HG03521 (cell line): ENCODE measurements around the gene HDAC10.

Source experiments
- ATAC-seq: cut with Tn5 transposase; IDR thresholded peaks from one replicate; pipeline ENCODE4 v1.9.1; 2021; ENCODE audit warnings: mild to moderate bottlenecking, moderate library complexity; ENCODE audit not compliant: unreplicated experiment

Gene HDAC10

GRCh38 chr22:50243685-50244419, 7.2 kb downstream of the HDAC10 start:
- ATAC-seq: no peak

GRCh38 chr22:50242406-50242949, 8.6 kb downstream of the HDAC10 start:
- no peak for ATAC-seq

GRCh38 chr22:50238755-50239154, 12.3 kb downstream of the HDAC10 start:
- no peak for ATAC-seq

GRCh38 chr22:50236731-50237409, 14.2 kb downstream of the HDAC10 start:
- no peak for ATAC-seq

GRCh38 chr22:50233223-50233622, 17.8 kb downstream of the HDAC10 start:
- no peak for ATAC-seq

GRCh38 chr22:50232481-50233151, 18.4 kb downstream of the HDAC10 start:
- ATAC-seq: no peak

- ATAC-seq: no peak
These were observed 21.7 kb downstream of the HDAC10 start for GRCh38 chr22:50229370-50229769.

GRCh38 chr22:50228366-50228765, 22.7 kb downstream of the HDAC10 start:
- ATAC-seq: no peak

- no peak for ATAC-seq
These were observed 23.4 kb downstream of the HDAC10 start for GRCh38 chr22:50227579-50228215.

- ATAC-seq: no peak
These were observed 24.2 kb downstream of the HDAC10 start for GRCh38 chr22:50226875-50227165.

- no peak for ATAC-seq
These were observed 24.8 kb downstream of the HDAC10 start for GRCh38 chr22:50226063-50226874.

GRCh38 chr22:50225200-50225969, 25.7 kb downstream of the HDAC10 start:
- ATAC-seq: no peak

GRCh38 chr22:50224071-50224470, 27.0 kb downstream of the HDAC10 start:
- ATAC-seq: no peak

GRCh38 chr22:50222508-50222907, 28.6 kb downstream of the HDAC10 start:
- ATAC-seq: no peak

- ATAC-seq: no peak
These were observed 29.4 kb downstream of the HDAC10 start for GRCh38 chr22:50221410-50222300.

- no peak for ATAC-seq
These were observed 30.3 kb downstream of the HDAC10 start for GRCh38 chr22:50220603-50221409.

GRCh38 chr22:50219800-50220602, 31.1 kb downstream of the HDAC10 start:
- ATAC-seq: no peak
